ENCODE results near the gene VEZT.
"Not testable (repeated sequence)": the region's sequence is repeated elsewhere in the genome, so short reads cannot be mapped to it uniquely, and the experiment has no call there.

VEZT gene

GRCh38 chr12:95220726-95221125 lies 3.1 kb downstream of the VEZT start:
- DNase-seq (ENCODE audit: low read depth in 2 of 3, low spot score in 1 of 3), result no peak

GRCh38 chr12:95224202-95225170 lies 6.9 kb downstream of the VEZT start:
- DNase-seq (ENCODE audit: low read depth in 2 of 3, low spot score in 1 of 3), result no peak

- DNase-seq (ENCODE audit: low read depth in 2 of 3, low spot score in 1 of 3), result no peak
These were observed 8.1 kb downstream of the VEZT start for GRCh38 chr12:95225645-95226212.

GRCh38 chr12:95227818-95228356 lies 10.3 kb downstream of the VEZT start:
- DNase-seq (ENCODE audit: low read depth in 2 of 3, low spot score in 1 of 3), result no peak

GRCh38 chr12:95228617-95229016 lies 11.0 kb downstream of the VEZT start:
- DNase-seq (ENCODE audit: low read depth in 2 of 3, low spot score in 1 of 3), result no peak

GRCh38 chr12:95229636-95230035 lies 12.0 kb downstream of the VEZT start:
- DNase-seq (ENCODE audit: low read depth in 2 of 3, low spot score in 1 of 3), result no peak

- no peak for DNase-seq (ENCODE audit: low read depth in 2 of 3, low spot score in 1 of 3)
These were observed 12.7 kb downstream of the VEZT start for GRCh38 chr12:95230313-95230712.

- DNase-seq (ENCODE audit: low read depth in 2 of 3, low spot score in 1 of 3), result no peak
These were observed 13.6 kb downstream of the VEZT start for GRCh38 chr12:95231190-95231589.

GRCh38 chr12:95234187-95234586 lies 16.6 kb downstream of the VEZT start:
- DNase-seq (ENCODE audit: low read depth in 2 of 3, low spot score in 1 of 3), result not testable (repeated sequence)

GRCh38 chr12:95235621-95236020 lies 18.0 kb downstream of the VEZT start:
- not testable (repeated sequence) for DNase-seq (ENCODE audit: low read depth in 2 of 3, low spot score in 1 of 3)

- no peak for DNase-seq (ENCODE audit: low read depth in 2 of 3, low spot score in 1 of 3)
These were observed 19.7 kb downstream of the VEZT start for GRCh38 chr12:95237315-95237714.

GRCh38 chr12:95238150-95238549 lies 20.5 kb downstream of the VEZT start:
- DNase-seq (ENCODE audit: low read depth in 2 of 3, low spot score in 1 of 3), result no peak

- no peak for DNase-seq (ENCODE audit: low read depth in 2 of 3, low spot score in 1 of 3)
These were observed 21.6 kb downstream of the VEZT start for GRCh38 chr12:95239216-95239615.

GRCh38 chr12:95239835-95240234 lies 22.2 kb downstream of the VEZT start:
- DNase-seq (ENCODE audit: low read depth in 2 of 3, low spot score in 1 of 3), result not testable (repeated sequence)

GRCh38 chr12:95240556-95240955 lies 22.9 kb downstream of the VEZT start:
- DNase-seq (ENCODE audit: low read depth in 2 of 3, low spot score in 1 of 3), result no peak

- DNase-seq (ENCODE audit: low read depth in 2 of 3, low spot score in 1 of 3), result not testable (repeated sequence)
These were observed 23.5 kb downstream of the VEZT start for GRCh38 chr12:95241138-95241537.

GRCh38 chr12:95241761-95242506 lies 24.3 kb downstream of the VEZT start:
- no peak for DNase-seq (ENCODE audit: low read depth in 2 of 3, low spot score in 1 of 3)

GRCh38 chr12:95243497-95244183 lies 26.0 kb downstream of the VEZT start:
- no peak for DNase-seq (ENCODE audit: low read depth in 2 of 3, low spot score in 1 of 3)

GRCh38 chr12:95244350-95244749 lies 26.7 kb downstream of the VEZT start:
- DNase-seq (ENCODE audit: low read depth in 2 of 3, low spot score in 1 of 3), result no peak

- no peak for DNase-seq (ENCODE audit: low read depth in 2 of 3, low spot score in 1 of 3)
These were observed 30.5 kb downstream of the VEZT start for GRCh38 chr12:95248095-95248494.
